GM19025 (cell line): ENCODE results near the gene ART4.

Experiments
- ATAC-seq: cut with Tn5 transposase; IDR thresholded peaks from one replicate; pipeline ENCODE4 v1.9.1; 2021; ENCODE audit warnings: mild to moderate bottlenecking, low read depth, moderate library complexity; ENCODE audit not compliant: unreplicated experiment

Gene ART4

GRCh38 chr12:14843425-14843887 lies at the start of gene ART4:
Gene ART4, minus strand, starts transcription at chr12:14843526. Its CDS starts 413 bp downstream, at chr12:14843113.
- no peak for ATAC-seq

DNA sequence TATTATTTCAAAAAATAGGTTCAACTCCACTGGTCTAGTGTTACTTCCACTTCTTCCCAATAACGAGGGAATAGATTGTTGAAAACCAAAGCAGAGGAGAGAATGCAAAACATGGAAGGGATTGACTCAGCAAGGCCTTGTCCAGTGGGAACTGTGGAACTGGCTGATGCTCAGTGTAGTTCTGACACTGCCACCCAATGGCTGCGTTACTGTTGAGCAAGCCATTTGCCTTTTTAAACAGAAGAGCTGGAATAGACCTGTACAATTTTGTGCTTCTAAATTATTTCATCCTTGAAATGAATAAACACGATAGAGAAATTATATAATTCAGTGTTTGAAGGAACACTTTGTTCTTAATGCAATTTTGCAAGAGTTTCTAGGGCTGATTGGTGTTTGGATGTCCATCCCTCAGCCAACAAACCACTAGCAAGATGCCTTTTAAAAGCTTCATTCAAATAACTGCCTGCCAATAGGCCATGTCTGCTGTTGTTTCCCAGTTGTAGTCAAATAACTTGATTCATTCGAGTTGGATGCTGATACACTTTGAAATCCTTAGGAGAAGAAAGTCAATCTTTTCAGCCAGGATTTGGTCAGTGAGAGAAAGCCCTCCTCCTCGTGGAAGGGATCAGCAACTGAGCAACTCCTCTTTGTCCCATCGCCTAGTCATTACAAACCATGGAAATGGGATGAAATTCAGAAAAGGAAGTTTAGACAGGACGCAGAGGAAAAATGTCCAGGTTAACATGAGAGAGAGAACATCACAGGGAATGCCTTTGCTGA lies 49.6 kb upstream of the ART4 start:
- no peak for ATAC-seq

GRCh38 chr12:14890701-14891100 lies 47.4 kb upstream of the ART4 start:
- no peak for ATAC-seq

DNA sequence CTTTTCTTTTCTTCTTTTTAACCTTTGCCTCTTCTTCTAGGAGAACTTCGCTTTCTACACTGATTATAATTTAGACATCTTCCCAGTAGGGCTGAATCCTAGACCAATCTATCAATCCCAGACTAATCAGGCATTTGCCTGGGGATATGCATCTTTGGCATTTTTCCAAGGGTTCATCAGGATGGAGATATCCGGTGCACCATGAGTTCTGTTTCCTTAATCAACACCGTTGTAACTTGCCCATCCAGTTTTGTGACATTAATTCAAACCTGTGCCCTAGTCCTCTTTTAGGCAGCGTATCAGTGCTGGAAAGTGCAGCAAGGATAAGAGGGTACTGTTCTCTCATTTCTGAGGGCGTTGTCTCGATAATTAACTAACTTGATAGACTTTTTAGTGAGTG lies 42.9 kb upstream of the ART4 start:
- no peak for ATAC-seq

DNA sequence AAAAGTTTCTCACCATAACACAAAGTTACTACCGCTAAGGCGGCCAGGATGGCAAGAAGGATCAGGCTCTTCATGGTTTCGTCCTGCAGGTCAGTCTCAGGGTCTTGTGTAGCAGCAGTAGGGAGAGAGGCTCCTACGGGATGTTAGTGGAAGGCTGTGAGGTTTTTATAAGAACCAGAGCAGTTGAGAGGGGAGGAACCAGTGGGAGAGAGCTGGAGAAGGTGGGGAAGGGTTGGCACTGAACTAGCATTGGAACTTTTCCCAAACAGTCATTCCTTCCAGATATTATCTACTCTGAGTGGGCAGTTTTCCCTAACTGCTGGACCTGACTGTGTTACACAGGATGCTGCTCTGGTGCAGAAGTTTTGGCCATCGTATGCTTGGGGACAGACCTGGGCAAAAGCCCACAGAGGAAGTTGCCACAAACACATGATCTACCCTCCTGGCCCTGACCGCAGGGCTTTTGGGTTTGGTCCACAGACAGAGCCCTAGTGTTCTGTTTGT lies 42.4 kb upstream of the ART4 start, which contains the start of gene MGP:
TSS of gene MGP (minus strand) at position 137 of the 504 bp plus-strand sequence. CDS start at position 74, 63 bp downstream.
- ATAC-seq, result no peak

DNA sequence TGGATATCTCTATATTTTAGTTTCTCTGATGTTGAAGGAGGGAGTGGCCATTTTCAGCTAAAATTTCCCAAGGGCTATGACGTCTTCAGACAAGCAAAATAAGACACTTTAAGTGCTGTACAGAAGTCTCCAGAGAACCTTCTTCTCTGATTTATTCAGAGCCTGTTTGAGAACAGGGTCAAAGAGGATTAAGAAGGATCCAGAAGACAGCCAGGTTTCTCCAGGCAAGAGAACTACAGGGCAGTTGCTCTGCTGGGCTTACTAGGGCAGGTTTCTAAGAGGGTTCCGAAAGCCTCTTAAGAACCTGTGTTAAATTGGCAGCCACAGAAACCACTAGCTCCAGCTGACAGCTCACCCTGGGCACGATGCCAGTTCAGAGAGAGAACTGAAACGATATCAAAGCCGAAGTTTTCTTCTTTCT lies 41.1 kb upstream of the ART4 start:
- ATAC-seq, result peak; percentile 95

GRCh38 chr12:14883686-14884085 lies 40.4 kb upstream of the ART4 start:
- ATAC-seq, result no peak

DNA sequence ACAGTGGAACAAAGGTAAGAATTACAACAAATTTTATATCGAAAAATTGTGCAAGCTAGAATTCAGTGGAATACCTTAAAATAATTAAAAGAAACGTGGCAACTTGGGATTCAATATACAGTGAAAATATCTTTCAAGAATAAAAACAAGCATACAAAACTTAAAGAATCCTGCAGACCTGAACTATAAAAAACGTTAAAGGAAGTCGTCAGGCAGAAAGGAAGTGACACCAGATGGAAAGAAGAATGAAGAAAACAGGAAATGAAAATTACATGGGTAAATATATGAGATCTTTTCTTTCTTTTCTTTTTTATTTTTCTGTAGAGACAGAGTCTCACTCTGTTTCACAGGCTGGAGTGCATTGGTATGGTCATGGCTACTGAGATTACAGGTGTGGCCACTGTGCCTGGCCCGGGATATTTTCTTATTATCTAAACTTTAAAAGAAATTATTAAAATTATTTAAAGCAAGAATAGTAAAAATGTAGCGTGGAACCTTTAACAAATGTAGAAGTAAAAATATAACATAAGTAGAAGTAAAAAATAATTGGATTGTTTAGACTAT lies 37.6 kb upstream of the ART4 start:
- ATAC-seq, result no peak

DNA sequence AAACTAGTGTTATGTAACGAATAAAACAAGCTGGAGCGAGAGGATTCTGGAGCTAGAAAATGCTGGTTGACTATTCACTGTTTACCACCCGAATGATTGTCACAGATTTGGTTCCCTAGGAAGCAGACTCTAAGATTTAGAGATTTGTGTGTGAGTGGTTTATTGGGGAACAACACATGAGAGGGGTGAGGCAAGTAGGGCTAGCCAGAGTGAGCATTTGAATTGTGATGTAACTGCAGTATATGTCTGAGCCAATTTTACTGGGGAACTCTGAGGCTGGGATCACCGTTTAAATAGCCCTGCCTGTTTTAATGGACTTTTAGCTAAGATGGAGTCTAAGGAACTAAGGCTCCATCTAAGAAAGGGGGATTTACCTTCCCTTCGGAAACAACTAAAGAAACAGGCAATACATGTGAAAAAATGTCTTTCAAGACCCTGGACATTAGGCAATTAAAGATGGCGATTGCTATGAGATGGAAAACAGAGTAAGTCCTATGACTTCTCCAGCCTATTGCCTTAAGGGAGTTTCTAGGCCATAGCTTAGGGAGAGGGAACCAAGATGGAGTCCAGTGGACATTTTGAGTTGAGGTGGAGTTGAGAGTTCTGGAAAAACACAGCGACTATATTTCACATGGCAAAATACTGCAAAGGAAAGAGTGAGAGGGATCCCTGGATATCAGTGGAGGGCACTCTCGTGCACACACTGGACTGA lies 36.1 kb upstream of the ART4 start:
- ATAC-seq, result no peak

- ATAC-seq, result no peak
These were observed 35.2 kb upstream of the ART4 start for GRCh38 chr12:14878488-14878887.

- no peak for ATAC-seq
These were observed 33.5 kb upstream of the ART4 start for GRCh38 chr12:14876833-14877232.

DNA sequence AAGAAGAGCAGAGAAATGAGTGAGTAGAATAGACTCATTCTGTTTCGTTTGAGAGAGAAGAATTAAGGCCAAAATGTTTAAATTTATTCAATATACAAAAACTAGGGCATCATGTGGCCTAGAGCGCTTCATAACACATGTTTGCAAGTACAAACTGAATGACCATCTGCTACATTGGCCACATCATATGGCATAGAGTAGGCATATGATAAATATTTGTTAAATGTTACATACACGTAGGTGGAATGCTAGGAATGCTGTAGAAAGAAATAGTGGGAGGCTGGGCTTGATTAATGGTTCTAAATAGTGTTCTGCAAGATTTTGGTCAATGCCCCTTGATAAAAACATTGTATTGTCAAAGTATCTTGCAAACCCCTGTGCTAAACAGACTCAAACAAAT lies 31.6 kb upstream of the ART4 start:
- no peak for ATAC-seq

- ATAC-seq, result no peak
These were observed 30.3 kb upstream of the ART4 start for GRCh38 chr12:14873440-14874185.

GRCh38 chr12:14871886-14872285 lies 28.6 kb upstream of the ART4 start:
- no peak for ATAC-seq

GRCh38 chr12:14871247-14871646 lies 27.9 kb upstream of the ART4 start:
- ATAC-seq, result no peak

- ATAC-seq, result no peak
These were observed 25.7 kb upstream of the ART4 start for GRCh38 chr12:14868916-14869506.

GRCh38 chr12:14860490-14860889 lies 17.2 kb upstream of the ART4 start:
- no peak for ATAC-seq

GRCh38 chr12:14858513-14858912 lies 15.2 kb upstream of the ART4 start:
- no peak for ATAC-seq

DNA sequence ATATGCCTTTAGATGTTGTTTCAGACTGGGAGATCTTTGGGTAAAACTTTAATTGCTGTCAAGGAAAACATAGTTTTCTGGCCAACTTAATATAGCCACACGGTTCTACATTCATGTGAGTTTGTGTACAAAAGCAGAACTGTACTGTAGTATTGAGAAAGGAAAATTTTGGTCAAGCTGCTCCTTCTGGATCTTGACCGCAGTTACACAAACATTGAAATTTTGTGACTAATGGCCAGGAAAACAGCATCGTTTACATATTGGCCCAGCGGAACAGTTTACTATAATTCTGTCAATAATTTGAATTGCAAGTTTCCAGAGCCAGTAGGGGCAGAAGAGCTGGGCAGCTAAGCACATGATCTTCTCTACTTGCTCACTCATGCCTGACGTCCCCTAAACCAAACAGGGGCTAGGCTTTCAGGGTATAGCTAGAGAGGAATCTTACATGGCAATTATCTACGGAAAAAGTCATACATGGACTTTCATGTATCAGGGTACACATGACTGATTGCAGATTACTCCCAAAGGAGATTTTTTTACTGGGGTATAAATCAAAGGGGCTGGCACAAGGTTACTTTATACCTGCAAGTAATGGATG lies 11.4 kb upstream of the ART4 start:
- ATAC-seq, result no peak

GRCh38 chr12:14853961-14854360 lies 10.6 kb upstream of the ART4 start:
- ATAC-seq, result no peak
